DOHH2 (cell line): ENCODE data around the gene RGMA.

Experiments
- H3F3A ChIP-seq: fragments of 200-600 bp; sonication (generic), shearing (Covaris generic); 2 replicates; pipeline ENCODE4 v1.6.0; 2016; ENCODE audit warnings: antibody characterized with exemption, mild to moderate bottlenecking; ENCODE audit not compliant: control insufficient read depth, insufficient read depth
- H3K27ac ChIP-seq: fragments of 200-600 bp; sonication (generic); 2 replicates; pipeline ENCODE4 v1.5.1; 2014; ENCODE audit warnings: low read depth, mild to moderate bottlenecking, low read length, moderate library complexity
- H3K27me3 ChIP-seq: fragments of 200-600 bp; sonication (generic); 2 replicates; pipeline ENCODE4 v1.6.1; 2014; ENCODE audit warnings: mild to moderate bottlenecking, low read length, mixed read lengths; ENCODE audit not compliant: control insufficient read depth
- H3K36me3 ChIP-seq: fragments of 200-600 bp; sonication (generic); 2 replicates; pipeline ENCODE4 v1.6.1; 2014; ENCODE audit warnings: mild to moderate bottlenecking, low read length, moderate library complexity, mixed read lengths; ENCODE audit not compliant: control insufficient read depth
- H3K4me1 ChIP-seq: fragments of 200-600 bp; sonication (generic); 2 replicates; pipeline ENCODE4 v1.6.1; 2014; ENCODE audit warnings: mild to moderate bottlenecking, low read length, mixed read lengths; ENCODE audit not compliant: control insufficient read depth
- H3K4me2 ChIP-seq: fragments of 200-600 bp; sonication (generic); 2 replicates; pipeline ENCODE4 v1.6.0; 2014; ENCODE audit warnings: mild to moderate bottlenecking, low read length, moderate library complexity
- H3K4me3 ChIP-seq: fragments of 200-600 bp; sonication (generic); 2 replicates; pipeline ENCODE4 v1.5.1; 2014; ENCODE audit warnings: mild to moderate bottlenecking, low read length, mixed read lengths
- H3K79me2 ChIP-seq: fragments of 200-600 bp; sonication (generic); 2 replicates; pipeline ENCODE4 v1.6.1; 2014; ENCODE audit warnings: mild to moderate bottlenecking, low read length, mixed read lengths; ENCODE audit not compliant: control insufficient read depth
- H3K9me2 ChIP-seq: fragments of 200-600 bp; sonication (generic); replicated peaks from 2 replicates; pipeline ENCODE4 v1.6.1; 2014; ENCODE audit warnings: mild to moderate bottlenecking, low read length, mixed read lengths; ENCODE audit not compliant: control insufficient read depth
- H3K9me3 ChIP-seq: fragments of 200-600 bp; sonication (generic); 2 replicates; pipeline ENCODE4 v1.6.1; 2014; ENCODE audit warnings: antibody characterized with exemption, low read length, mixed read lengths; ENCODE audit not compliant: control insufficient read depth, insufficient read depth
- H4K20me1 ChIP-seq: fragments of 200-600 bp; sonication (generic); 2 replicates; pipeline ENCODE4 v1.6.0; 2014; ENCODE audit warnings: low read depth, mild to moderate bottlenecking, antibody characterized with exemption, low read length, moderate library complexity; ENCODE audit not compliant: control insufficient read depth, insufficient read depth
- CTCF ChIP-seq: fragments of 200-600 bp; sonication (generic); IDR thresholded peaks from one replicate; pipeline ENCODE4 v1.5.1; 2014; ENCODE audit warnings: antibody characterized with exemption, mild to moderate bottlenecking, low read depth, low read length; ENCODE audit not compliant: poor library complexity, severe bottlenecking
- EZH2phosphoT487 ChIP-seq: fragments of 200-600 bp; sonication (generic); IDR thresholded peaks from 2 replicates; pipeline ENCODE4 v1.6.1; 2017; ENCODE audit warnings: borderline replicate concordance, mild to moderate bottlenecking, antibody characterized with exemption, low read length, moderate library complexity, mixed read lengths

The RGMA gene

DNA sequence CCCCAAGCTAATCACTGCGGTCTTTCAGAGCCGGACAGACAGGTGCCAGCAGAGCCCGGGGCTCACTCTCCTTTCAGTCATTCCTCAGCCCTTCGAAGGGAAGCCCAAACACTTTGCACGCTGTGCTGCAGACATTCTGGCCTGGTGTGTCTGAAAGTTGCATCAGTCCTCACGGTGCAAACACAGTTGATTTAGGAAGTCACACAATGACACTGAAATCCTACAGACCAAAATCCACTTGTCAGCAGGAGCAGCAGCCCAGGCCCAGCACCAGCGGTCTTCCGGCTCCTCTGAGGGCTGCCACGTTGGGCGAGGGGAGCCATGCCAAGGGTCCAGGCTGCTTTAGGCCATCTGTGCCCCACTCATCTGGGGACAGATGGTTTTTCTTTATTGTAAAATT lies 61.6 kb downstream of the RGMA start:
- no peaks in the 10 kb centered on the region for H3F3A ChIP-seq
- H3K4me3 ChIP-seq: no peak overlapping the region
- H3K4me2 ChIP-seq: no peak overlapping the region
- no peak for TF ChIP-seq CTCF
- TF ChIP-seq EZH2phosphoT487: no peak
- no peaks in the 10 kb centered on the region for H3K27me3 ChIP-seq
- H3K9me3 ChIP-seq: no peaks in the 10 kb centered on the region
- no peaks in the 10 kb centered on the region for H3K9me2 ChIP-seq
- no peaks in the 10 kb centered on the region for H3K4me1 ChIP-seq
- H4K20me1 ChIP-seq: no peaks in the 10 kb centered on the region
- peaks cover 42% of the 10 kb centered on the region for H3K36me3 ChIP-seq
- no peaks in the 10 kb centered on the region for H3K79me2 ChIP-seq
- H3K27ac ChIP-seq: no peak overlapping the region

GRCh38 chr15:93026380-93026817 lies 62.6 kb downstream of the RGMA start:
- TF ChIP-seq EZH2phosphoT487 (no peak), CTCF (no peak)
- H3K27ac ChIP-seq: no peak overlapping the region
- H3K9me2 ChIP-seq: no peaks in the 10 kb centered on the region
- H3K4me3 ChIP-seq: no peak overlapping the region
- H3K27me3 ChIP-seq: no peaks in the 10 kb centered on the region
- no peaks in the 10 kb centered on the region for H3K4me1 ChIP-seq
- H3K79me2 ChIP-seq: no peaks in the 10 kb centered on the region
- H3K36me3 ChIP-seq: peaks cover 51% of the 10 kb centered on the region
- no peaks in the 10 kb centered on the region for H3F3A ChIP-seq
- H3K9me3 ChIP-seq: no peaks in the 10 kb centered on the region
- H4K20me1 ChIP-seq: no peaks in the 10 kb centered on the region
- no peak overlapping the region for H3K4me2 ChIP-seq

- H3K9me2 ChIP-seq: no peaks in the 10 kb centered on the region
- no peaks in the 10 kb centered on the region for H3F3A ChIP-seq
- H4K20me1 ChIP-seq: no peaks in the 10 kb centered on the region
- no peaks in the 10 kb centered on the region for H3K27me3 ChIP-seq
- no peak overlapping the region for H3K27ac ChIP-seq
- no peaks in the 10 kb centered on the region for H3K9me3 ChIP-seq
- H3K4me3 ChIP-seq: no peak overlapping the region
- no peaks in the 10 kb centered on the region for H3K4me1 ChIP-seq
- H3K79me2 ChIP-seq: no peaks in the 10 kb centered on the region
- peaks cover 59% of the 10 kb centered on the region for H3K36me3 ChIP-seq
- H3K4me2 ChIP-seq: no peak overlapping the region
- TF ChIP-seq CTCF (no peak), EZH2phosphoT487 (no peak)
Measured at GRCh38 chr15:93025625-93025982, 63.4 kb downstream of the RGMA start.
